Ovary (tissue), 9 donors: ENCODE results near the gene PGGHG. TPM values are rescaled to one million over a fixed set of nuclear protein-coding genes. Genes with fewer than 3 reads are reported as not detected.
"Not testable (repeated sequence)": the region's sequence is repeated elsewhere in the genome, so short reads cannot be mapped to it uniquely, and the experiment has no call there.

ENCODE experiments used
- DNase-seq, 5 donors: peaks; one replicate each; pipeline ENCODE4 v3.0.0-alpha.2; 2019 to 2020
- H3K27ac ChIP-seq, 2 donors: fragments of 200-600 bp; one replicate each; pipeline versions ENCODE4 v1.5.1 to v1.8.0; 2019 to 2022
- H3K27me3 ChIP-seq: fragments of 200-600 bp; one replicate; pipeline ENCODE4 v1.8.0; 2022
- H3K36me3 ChIP-seq: fragments of 200-600 bp; sonication (generic); one replicate; pipeline ENCODE4 v1.5.1; 2019
- H3K4me1 ChIP-seq: one replicate; pipeline ENCODE4 v1.8.1; 2013; ENCODE audit warnings: mild to moderate bottlenecking, moderate library complexity; ENCODE audit not compliant: insufficient read depth
- H3K4me3 ChIP-seq: fragments of 200-600 bp; sonication (generic); one replicate; pipeline ENCODE4 v1.5.1; 2017
- H3K9me3 ChIP-seq, 2 donors: fragments of 200-600 bp in 1 of 2; sonication (generic) in 1 of 2; one replicate each; pipeline versions ENCODE4 v1.5.1 to v1.8.1; 2013 to 2019; ENCODE audit warnings: mild to moderate bottlenecking in 1 of 2, moderate library complexity in 1 of 2
- CTCF ChIP-seq, 3 donors: fragments of 450-650 bp in 2 of 3; fragments of 200-600 bp in 1 of 3; IDR thresholded peaks; one replicate each; pipeline versions ENCODE4 v1.5.1 to v1.8.0; 2016 to 2022; ENCODE audit warnings: antibody characterized with exemption in 3 of 3, mild to moderate bottlenecking in 1 of 3
- EP300 ChIP-seq: sonication (generic); formaldehyde crosslinking; IDR thresholded peaks from one replicate; pipeline ENCODE4 v1.6.1; 2017; ENCODE audit warnings: antibody characterized with exemption
- POLR2A ChIP-seq: fragments of 450-650 bp; IDR thresholded peaks from one replicate; pipeline ENCODE4 v1.6.1; 2017; ENCODE audit warnings: antibody characterized with exemption, mild to moderate bottlenecking, moderate library complexity
- WGBS, 3 donors: extraction: QIAGEN DNeasy Blood & Tissue Kit in 1 of 3; methylation state at CpG; one replicate each; pipeline versions ENCODE4 v1.1.5 to v1.1.7; 2013 to 2017; 5-methylcytosine and 5-hydroxymethylcytosine counted together
- intact Hi-C, 4 donors: fragments of 100-400 bp; cut with DNase I; formaldehyde crosslinking; loops; one replicate each; pipeline versions ENCODE4 v1.11.0 to v1.15.1; 2022 to 2023
- polyA plus RNA-seq, 2 donors: library from polyadenylated mRNA; stranded (reverse); fragments of 200-250 nt in 1 of 2; fragments of 350-450 nt in 1 of 2; fragmentation: Illumina TruSeq in 1 of 2; extraction: RNeasy Lipid Tissue Mini Kit (QIAGEN cat#74804) in 1 of 2; gene quantifications; one replicate each; pipeline ENCODE4 v1.2.3, GENCODE V29; 2013 to 2014
- total RNA-seq, 7 donors: library from RNA; depleted of rRNA in 2 of 7; stranded (reverse); fragments of >200 nt in 2 of 7; fragmentation: NEBNext Ultra II Directional in 3 of 7; extraction: Animal tissue kit (Norgen Biotek cat#: 25700) in 3 of 7; gene quantifications; one replicate each; pipeline versions ENCODE4 v1.1.0 to v1.2.4, GENCODE V29; 2016 to 2023
- donor health status: DM: no; HTN: no; CAD: no; lungs with moderate emphysema.
- donor health status: DM: no; HTN: no; CAD: no.
- donor health status: Bipolar disorder and iron deficiency.
- donor health status: DM: yes; HTN: yes; CAD: no.
- donor health status: DM: no; HTN: no; CAD: no.
- donor health status: DM: yes; HTN: yes; CAD: no.

Gene PGGHG
- total and polyA plus RNA-seq, 9 donors, result 0.25 to 21.3 (median 9.3) TPM

GRCh38 chr11:326842-327580 is 38.1 kb downstream of the PGGHG start:
- Histone ChIP-seq H3K9me3 (no peaks in the 10 kb centered on the region), H3K27me3 (no peaks in the 10 kb centered on the region), H3K27ac (peak overlapping the region; percentile 84 to 94), H3K4me3 (no peak overlapping the region), H3K4me1 (peaks cover 26% of the 10 kb centered on the region), H3K36me3 (no peaks in the 10 kb centered on the region)
- intact Hi-C loops, result no loop called here
- WGBS, 3 donors, result 12 to 18% (median 15%) methylated on average over 18 to 19 of the region's 19 CpGs
- no peak for TF ChIP-seq EP300
- TF ChIP-seq POLR2A, result peak; percentile 14
- peak; percentile 86 to 93 (median 90) for DNase-seq

- Histone ChIP-seq H3K36me3 (no peaks in the 10 kb centered on the region), H3K4me3 (no peak overlapping the region), H3K27me3 (no peaks in the 10 kb centered on the region), H3K4me1 (peaks cover 26% of the 10 kb centered on the region), H3K9me3 (no peaks in the 10 kb centered on the region), H3K27ac (peak overlapping the region; percentile 84 to 94)
- intact Hi-C loops, result no loop called here
- peak in 1 of 5 donors; percentile 28 for DNase-seq
- 94 to 99% (median 98%) methylated on average over 3 of the region's 3 CpGs for WGBS, 3 donors
- TF ChIP-seq EP300, result no peak
- TF ChIP-seq POLR2A, result no peak
- TF ChIP-seq CTCF (IDR thresholded peaks at IDR 0.05), result no peak
These were observed 38.6 kb downstream of the PGGHG start for GRCh38 chr11:327581-327923.

- Histone ChIP-seq H3K27ac (peak overlapping the region in 1 of 2 donors; percentile 12), H3K9me3 (no peaks in the 10 kb centered on the region), H3K4me3 (no peak overlapping the region), H3K4me1 (peaks cover 26% of the 10 kb centered on the region), H3K36me3 (no peaks in the 10 kb centered on the region), H3K27me3 (no peaks in the 10 kb centered on the region)
- DNase-seq, result peak in 3 of 5 donors; percentile 20 to 46 (median 31)
- 90 to 91% (median 90%) methylated on average over 13 of the region's 13 CpGs for WGBS, 3 donors
- intact Hi-C loops, result no loop called here
- TF ChIP-seq CTCF (IDR thresholded peaks at IDR 0.05) (no peak), EP300 (no peak), POLR2A (no peak)
These were observed 39.1 kb downstream of the PGGHG start for GRCh38 chr11:328012-328411.

GRCh38 chr11:328516-329100 is 39.7 kb downstream of the PGGHG start:
- intact Hi-C loops, H3K4me3 ChIP-seq, H3K36me3 ChIP-seq, H3K27me3 ChIP-seq, H3K9me3 ChIP-seq: not testable (repeated sequence)
- DNase-seq, result peak in 3 of 5 donors; percentile 20 to 32 (median 26)
- Histone ChIP-seq H3K27ac (peak overlapping the region in 1 of 2 donors; percentile 12), H3K4me1 (peaks cover 26% of the 10 kb centered on the region)
- WGBS, 3 donors, result 86 to 93% (median 92%) methylated on average over 15 of the region's 15 CpGs

- H3K36me3 ChIP-seq, result no peaks in the 10 kb centered on the region
- H3K4me3 ChIP-seq, result no peak overlapping the region
- H3K4me1 ChIP-seq, result peaks cover 20% of the 10 kb centered on the region
- no peaks in the 10 kb centered on the region for H3K27me3 ChIP-seq
- TF ChIP-seq EP300 (no peak), CTCF (IDR thresholded peaks at IDR 0.05) (no peak), POLR2A (no peak)
- DNase-seq, result peak in 1 of 5 donors; percentile 23
- intact Hi-C loops, result no loop called here
- no peak overlapping the region for H3K27ac ChIP-seq
- WGBS, 3 donors, result 92 to 94% (median 93%) methylated on average over 2 of the region's 2 CpGs
- H3K9me3 ChIP-seq, result no peaks in the 10 kb centered on the region
These were observed 40.9 kb downstream of the PGGHG start for GRCh38 chr11:329886-330253.
